Stimulated activated CD8-positive, alpha-beta memory T cell treated with anti-CD3 and anti-CD28 coated beads, Interleukin-12 subunit alpha, Interleukin-12 subunit beta, amount 100 ng/mL, for 1 hour (primary cell): ENCODE measurements around the gene WDR54.
"Not testable (repeated sequence)": the region's sequence is repeated elsewhere in the genome, so short reads cannot be mapped to it uniquely, and the experiment has no call there.

Experiments
- DNase-seq: peaks from one replicate; pipeline ENCODE4 v3.0.0-alpha.2; 2020; ENCODE audit warnings: low read depth

Gene WDR54

GRCh38 chr2:74429487-74430451, 8.2 kb downstream of the WDR54 start:
- DNase-seq, result no peak

DNA sequence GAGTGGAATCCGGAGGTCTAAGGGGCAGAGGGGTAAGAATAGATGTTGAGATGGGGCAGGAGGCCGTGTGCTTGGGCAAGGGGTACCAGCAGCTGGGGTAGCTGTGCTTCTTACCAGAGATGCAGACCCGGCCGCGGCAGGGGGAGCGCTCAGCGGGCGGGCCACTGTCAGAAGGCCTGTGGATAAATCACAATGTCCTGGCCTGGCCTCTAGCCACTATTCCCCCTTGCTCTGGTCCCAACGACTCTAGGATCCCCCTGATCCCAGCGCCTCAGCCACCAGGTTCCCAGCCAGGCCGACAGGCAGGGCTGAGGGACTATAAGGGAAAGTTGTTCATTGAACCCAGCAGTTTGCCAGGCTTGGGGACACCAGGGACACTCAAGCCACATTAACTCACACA, 9.0 kb downstream of the WDR54 start:
- no peak for DNase-seq

- no peak for DNase-seq
These were observed 14.7 kb downstream of the WDR54 start for GRCh38 chr2:74436111-74436805.

DNA sequence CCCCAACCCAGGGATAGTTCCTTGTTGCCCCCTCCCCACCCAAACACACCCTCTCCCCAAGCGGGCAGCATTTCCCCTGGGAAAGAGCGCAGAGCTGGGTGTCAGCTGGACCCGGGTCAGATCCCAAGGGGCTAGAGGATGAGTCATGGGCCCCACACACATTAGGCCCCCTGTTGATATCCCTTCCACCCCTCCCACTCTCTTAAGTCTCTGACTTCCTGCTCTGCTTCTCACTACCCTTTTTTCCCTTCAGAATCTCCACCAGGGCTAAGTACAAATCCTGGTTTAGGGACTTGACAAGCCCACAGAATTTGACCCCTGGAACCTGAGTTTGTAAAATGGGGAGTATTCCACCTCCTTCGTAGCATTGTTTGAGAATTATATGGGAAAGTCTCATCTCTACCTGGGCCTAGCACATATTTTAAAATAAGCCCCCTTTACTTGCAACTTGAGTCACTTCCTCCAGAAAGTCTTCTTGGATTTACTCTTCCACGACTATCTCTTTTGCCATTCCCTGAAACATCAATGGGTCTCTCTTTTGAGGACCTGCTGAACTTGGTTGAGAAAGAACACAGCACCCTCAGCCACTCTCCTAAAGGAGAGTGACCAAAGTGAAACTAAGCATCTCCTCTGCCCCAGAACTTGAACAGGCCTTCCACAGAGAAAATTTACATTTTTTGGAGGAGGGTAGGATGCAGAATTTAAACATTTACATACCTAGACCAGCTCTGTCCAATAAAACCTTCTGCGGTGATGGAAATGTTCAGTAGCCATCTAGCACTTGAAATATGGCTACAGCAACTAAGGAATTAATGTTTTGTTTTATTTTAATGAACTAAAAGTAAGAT, 15.5 kb downstream of the WDR54 start:
- DNase-seq, result no peak

DNA sequence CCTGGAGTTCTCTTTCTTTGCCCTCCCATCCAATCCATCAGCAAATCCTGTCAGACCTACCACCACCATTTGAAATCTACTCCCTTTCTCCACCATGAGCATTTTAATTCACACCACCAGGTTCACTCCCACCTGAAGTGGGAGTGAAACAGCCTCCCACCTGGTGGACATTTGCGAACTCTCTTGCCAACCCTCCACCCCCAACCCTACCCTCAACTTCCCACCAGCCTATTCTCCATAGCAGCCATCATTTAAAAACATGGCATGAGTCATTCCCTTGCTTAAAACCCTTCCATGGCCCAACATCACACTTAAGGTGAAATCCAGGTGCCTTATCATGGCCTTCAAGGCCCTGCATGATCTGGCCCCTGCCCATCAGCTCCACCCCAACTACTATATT, 16.7 kb downstream of the WDR54 start:
- DNase-seq, result no peak

GRCh38 chr2:74439373-74439772, 17.8 kb downstream of the WDR54 start:
- no peak for DNase-seq

- DNase-seq, result no peak
These were observed 18.4 kb downstream of the WDR54 start for GRCh38 chr2:74439803-74440377.

DNA sequence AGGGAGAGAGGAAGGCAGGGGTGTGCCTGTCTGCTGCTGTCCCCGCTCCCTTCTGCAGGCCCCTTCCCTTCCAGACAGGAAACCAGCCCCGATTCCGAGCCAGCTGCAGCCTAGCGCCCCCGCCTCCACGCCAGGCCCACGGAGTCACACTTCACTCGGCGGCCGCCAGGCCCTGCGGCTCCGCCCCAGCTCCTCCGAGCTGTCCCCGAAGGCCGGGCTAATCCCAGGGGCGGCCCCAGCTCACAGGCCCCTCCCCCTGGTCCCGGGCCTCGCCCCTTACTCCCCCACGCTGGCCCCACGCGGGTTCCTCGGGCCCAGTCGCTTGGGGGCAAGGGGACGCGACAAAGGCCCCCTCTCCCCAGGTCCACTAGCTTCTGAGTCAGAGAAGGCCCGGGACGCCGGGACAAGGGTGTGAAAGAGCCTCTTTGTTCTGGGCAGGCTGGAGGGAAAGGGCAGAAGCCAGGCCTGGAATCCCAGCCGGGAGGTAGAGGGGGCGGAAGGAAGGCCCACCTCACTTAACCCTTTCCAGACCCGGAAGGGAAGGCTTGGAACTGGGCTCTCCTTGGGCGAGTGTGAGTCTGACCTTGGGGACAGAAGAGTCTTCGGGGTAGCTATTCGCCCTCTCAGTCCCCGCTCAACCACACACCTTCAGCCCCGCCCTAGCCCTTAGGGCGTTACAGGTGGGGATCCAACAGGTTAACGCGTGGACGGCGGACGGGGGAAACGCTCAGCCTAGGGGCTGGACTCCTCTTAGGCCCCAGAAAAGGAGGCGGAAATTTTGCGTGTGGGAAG, 19.0 kb downstream of the WDR54 start:
- no peak for DNase-seq

DNA sequence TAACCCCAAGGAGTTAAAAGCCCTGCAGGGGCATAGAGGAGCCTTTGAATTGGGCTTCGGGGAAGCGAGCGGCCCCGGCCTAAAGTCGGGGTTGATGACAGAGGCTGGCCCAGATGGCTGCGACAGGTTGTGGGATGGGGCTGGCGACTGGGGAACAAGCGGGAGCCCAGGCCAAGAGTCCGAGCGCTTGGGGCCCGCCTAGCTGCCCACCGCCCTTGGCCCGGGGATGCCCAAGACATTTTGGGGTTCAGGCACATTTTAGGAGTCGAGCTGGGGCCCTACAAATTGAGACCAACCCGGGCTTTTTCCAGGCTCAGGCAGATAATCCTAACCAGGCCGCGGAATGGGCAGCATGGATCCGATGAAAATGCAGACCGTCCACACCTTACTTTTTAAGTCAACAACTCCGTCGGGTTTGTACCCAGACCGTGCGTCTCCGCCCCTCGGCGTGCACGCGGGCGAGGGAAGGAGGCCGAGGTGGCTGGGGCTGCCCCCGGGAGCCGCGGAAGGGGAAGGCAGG, 19.7 kb downstream of the WDR54 start:
- DNase-seq, result no peak

DNA sequence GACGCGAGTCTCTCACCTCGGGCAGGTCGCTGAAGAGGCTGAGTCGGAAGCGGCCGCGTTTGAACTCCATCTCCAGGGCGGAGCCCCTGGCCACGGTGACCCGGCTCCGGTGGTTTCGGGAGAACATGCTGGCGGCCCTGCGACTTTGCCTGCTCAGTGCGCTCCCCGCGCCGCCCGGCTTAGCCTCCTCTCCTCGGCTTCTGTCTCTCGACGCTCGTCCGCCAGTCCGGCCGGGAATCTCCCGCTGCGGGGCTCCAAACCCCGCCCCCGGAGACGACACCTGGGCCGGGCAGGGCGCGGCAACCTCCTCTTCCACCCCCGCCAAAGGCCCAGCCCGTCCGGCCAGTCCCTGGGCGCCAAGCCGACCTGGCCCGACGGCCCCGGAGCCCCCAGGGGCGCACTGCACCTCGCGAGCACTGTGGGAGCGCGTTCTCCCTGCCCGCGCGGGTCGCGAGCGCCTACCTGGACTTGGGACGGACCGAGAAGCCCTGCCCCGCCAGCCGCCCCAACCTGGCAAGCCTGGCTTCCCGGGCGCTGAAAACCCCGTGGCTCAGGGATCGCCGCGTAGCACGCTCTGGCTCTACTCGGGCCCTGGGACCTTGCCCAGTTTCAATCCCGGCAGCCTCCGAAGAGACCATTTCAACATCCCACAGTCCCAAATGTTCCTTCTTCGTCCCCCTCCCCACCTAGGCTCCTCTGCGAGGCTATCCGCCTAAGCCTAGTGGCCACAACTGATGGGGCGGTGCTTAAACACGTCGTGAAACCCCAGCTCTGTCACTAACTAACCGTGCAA, 20.4 kb downstream of the WDR54 start, which contains the start of gene RTKN:
Gene RTKN, minus strand, starts transcription at position 248 of the 793 bp plus-strand sequence. Its CDS starts 121 bp downstream, at position 127.
- DNase-seq, result no peak

DNA sequence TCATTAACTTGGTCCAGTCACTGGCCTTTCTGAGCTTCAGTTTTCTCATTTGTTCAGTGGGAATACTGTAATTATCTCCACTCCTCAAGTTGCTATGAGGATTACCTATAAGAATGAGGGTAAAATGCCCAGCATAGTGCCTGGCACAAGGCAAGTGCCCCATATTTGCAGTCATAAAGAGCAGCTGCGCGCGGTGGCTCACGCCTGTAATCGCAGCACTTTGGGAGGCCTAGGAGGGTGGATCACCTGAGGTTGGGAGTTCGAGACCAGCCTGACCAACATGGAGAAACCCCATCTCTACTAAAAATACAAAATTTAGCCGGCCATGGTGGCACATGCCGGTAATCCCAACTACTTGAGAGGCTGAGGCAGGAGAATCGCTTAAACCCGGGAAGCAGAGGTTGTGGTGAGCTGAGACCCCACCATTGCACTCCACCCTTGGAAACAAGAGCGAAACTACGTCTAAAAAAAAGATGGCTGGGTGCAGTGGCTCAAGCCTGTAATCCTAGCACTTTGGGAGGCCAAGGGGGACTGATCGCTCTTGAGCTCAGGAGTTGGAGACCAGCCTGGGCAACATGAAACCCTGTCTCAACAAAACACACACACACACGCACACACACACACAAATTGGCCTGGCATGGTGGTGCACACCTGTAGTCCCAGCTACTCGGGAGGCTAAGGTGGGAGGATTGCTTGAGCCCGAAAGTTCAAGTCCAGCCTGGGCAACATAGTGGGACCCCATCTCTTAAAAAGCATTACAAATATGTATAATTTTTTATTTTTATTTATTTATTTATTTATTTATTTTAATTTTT, 21.2 kb downstream of the WDR54 start:
- DNase-seq, result not testable (repeated sequence)

GRCh38 chr2:74444498-74445318, 23.2 kb downstream of the WDR54 start:
- no peak for DNase-seq

DNA sequence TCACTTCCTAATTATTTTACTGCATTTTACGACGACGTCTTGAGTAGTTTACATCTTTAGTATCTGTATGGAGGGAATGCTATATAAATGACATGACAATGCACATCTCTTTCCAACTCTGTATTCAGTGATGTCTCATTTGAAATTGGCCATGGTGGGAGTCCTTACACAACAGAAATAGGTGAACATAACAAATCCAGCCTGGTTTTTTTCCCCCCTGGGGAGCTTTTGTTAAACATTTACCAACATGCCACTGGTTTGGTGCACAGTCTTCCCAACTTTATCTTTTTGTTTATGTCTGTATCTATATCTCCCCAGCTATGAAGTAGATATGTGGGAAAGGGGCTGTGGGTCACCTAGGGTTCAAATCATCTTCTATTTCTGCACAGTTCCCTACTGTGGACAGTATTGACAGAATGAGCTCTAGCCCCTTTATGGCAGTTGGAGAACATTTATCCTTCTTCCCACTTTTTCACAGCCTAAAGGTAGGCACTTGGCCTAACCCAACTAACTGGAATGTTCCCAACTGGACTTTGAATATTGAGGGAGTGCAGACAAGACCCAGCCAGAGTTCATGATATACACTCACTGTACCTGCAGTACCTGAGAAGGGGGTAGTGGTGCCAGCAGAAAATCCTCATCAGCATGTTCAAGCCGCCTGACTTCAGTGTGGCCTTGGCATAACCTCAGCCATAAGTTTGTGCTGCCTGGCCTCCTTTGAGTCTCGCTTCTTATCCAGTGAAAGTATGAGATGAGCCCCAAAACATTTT, 25.9 kb downstream of the WDR54 start:
- no peak for DNase-seq

DNA sequence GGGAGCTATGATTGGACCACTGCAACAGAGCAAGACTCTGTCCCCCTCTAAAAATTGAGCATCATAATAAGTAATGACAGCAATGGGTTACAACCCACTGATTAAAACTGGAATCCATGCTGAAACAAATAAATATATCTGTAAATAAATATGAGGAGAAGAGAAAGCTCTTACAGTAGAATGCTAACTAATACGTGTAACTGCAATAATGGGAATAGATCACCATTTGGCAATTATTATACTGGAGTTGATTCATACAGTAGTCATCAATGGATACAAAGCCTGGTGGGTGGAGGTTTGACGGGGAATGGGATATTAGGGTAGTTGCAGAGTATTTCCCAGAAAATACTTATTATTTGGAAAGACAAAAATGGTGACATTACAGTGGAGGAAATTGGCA, 27.2 kb downstream of the WDR54 start:
- DNase-seq, result no peak

DNA sequence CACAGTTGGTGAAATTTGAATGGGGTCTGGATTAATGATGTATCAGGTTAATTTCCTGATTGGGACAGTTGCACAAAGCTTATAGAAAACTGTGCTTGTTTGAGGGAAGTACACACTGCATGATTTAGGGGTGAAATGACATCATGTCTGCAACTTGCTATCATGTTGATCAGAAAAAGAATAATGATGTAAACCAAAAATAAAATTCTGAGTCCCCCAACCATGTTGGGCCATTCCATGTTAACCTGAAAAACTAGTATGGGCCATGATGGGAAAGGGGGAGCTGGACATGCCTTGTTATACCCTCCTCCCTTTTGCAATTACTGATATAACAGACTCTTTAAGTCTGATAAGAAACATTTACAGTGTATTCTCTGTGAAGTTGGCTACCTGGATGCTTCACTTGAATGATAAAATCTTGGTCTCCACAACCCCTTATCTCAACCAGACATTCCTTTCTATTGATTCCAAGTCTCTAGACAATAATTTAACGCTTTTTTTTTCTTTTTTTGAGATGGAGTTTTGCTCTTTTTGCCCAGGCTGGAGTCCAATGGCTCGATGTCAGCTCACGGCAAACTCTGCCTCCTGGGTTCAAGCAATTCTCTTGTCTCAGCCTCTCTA, 29.1 kb downstream of the WDR54 start:
- no peak for DNase-seq

DNA sequence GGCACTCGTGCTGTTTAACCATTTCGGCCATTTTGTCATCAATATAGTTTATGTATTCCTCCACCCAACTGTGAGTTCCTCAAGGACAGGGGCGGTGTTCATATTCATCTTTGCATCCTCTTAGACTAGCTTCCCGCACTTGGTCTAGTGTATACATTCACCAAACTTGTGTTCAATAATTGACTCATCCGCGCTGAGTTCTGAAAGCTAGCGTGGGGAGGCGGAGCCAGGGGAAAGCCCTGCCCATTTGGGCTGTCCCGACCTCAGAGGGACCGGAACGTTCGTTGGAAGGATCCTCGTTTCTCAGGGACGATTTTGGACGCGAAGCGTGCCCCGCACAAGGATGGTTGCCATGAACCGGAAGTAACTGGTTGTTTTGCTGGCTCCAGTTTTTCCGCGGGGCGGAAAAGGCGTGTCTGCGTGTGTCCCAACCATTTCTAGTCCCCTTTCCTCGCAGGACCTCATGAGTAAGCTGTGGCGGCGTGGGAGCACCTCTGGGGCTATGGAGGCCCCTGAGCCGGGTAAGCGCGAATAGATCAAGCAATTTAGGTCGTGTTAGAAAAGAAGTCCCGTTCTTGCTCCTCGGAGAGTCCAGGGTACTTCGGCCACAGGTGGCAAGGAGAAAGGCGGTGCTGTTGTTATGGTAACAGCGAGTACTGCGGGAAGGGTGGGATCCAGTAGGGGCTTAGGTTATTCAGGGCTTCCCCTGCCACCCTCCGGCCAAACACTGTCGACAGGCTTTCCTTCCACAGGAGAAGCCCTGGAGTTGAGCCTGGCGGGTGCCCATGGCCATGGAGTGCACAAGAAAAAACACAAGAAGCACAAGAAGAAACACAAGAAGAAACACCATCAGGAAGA, 33.4 kb downstream of the WDR54 start, which contains the start of gene INO80B:
Gene INO80B, plus strand, starts transcription at position 434 of the 858 bp plus-strand sequence. Its CDS starts 30 bp downstream, at position 464.
- peak; percentile 97 for DNase-seq
